H1 (cell line): ENCODE data around the gene SPHK1. TPM values are rescaled to one million over a fixed set of nuclear protein-coding genes. Genes with fewer than 3 reads are reported as not detected.

ENCODE experiments used
- CTCF ChIA-PET: fragments of 300-600 bp; sonication (Branson Sonifier 250); formaldehyde crosslinking; loops from one replicate; lab custom pipeline; 2021; ENCODE audit not compliant: partially characterized antibody; lab: Charles Lee
- POLR2A ChIA-PET: fragments of 300-600 bp; sonication (Branson Sonifier 250); formaldehyde crosslinking; loops from one replicate; lab custom pipeline; 2021; ENCODE audit warnings: inconsistent platforms; ENCODE audit not compliant: partially characterized antibody; lab: Charles Lee
- DNase-seq, 2 experiments: peaks; one replicate each; pipeline versions ENCODE4 v3.0.0 to v3.0.0-alpha.2; 2010 to 2022; ENCODE audit warnings: low spot score in 2 of 2, low read depth in 1 of 2, mixed read lengths in 1 of 2
- FAIRE-seq: peaks from 2 replicates; lab custom pipeline; 2011; peaks lifted over from hg19 to GRCh38; lab: Jason Lieb, UNC
- H2AFZ ChIP-seq: 2 replicates; pipeline ENCODE4 v1.8.1; 2012; ENCODE audit warnings: low read length, inconsistent platforms
- H2AK5ac ChIP-seq: 2 replicates; pipeline ENCODE4 v1.6.1; 2013; ENCODE audit warnings: low read depth, low read length
- H2BK120ac ChIP-seq: replicated peaks from 2 replicates; pipeline ENCODE3; 2013; ENCODE audit warnings: low read depth, low read length, inconsistent platforms
- H2BK12ac ChIP-seq: 2 replicates; pipeline ENCODE4 v1.6.1; 2013; ENCODE audit warnings: low read depth, low read length
- H2BK15ac ChIP-seq: 2 replicates; pipeline ENCODE4 v1.6.1; 2013; ENCODE audit warnings: low read length
- H2BK20ac ChIP-seq: 2 replicates; pipeline ENCODE4 v1.6.1; 2013; ENCODE audit warnings: low read length
- H2BK5ac ChIP-seq: 2 replicates; pipeline ENCODE4 v1.6.1; 2013; ENCODE audit warnings: low read depth, low read length
- H3K14ac ChIP-seq: 2 replicates; pipeline ENCODE4 v1.6.1; 2013; ENCODE audit warnings: inconsistent platforms; ENCODE audit not compliant: insufficient read length
- H3K18ac ChIP-seq: 2 replicates; pipeline ENCODE4 v1.6.1; 2013; ENCODE audit warnings: low read length; ENCODE audit errors: extremely low read depth
- H3K23ac ChIP-seq: 2 replicates; pipeline ENCODE4 v1.6.1; 2013; ENCODE audit warnings: inconsistent platforms; ENCODE audit not compliant: insufficient read length
- H3K23me2 ChIP-seq: 2 replicates; pipeline ENCODE4 v1.6.1; 2013; ENCODE audit warnings: low read depth, low read length
- H3K27ac ChIP-seq: 2 replicates; pipeline ENCODE4 v1.6.1; 2011; ENCODE audit warnings: low read depth, low read length, inconsistent platforms
- H3K27me3 ChIP-seq, 4 experiments: replicated peaks in 1 of 4; 1 replicate in 1 of 4; 2 replicates in 3 of 4; pipeline versions ENCODE4 v1.6.1 to v1.8.1; 2011 to 2013; ENCODE audit warnings: low read length in 3 of 4, mild to moderate bottlenecking in 3 of 4, inconsistent platforms in 2 of 4, mixed read lengths in 2 of 4, moderate library complexity in 1 of 4; ENCODE audit not compliant: control insufficient read depth in 3 of 4, insufficient read depth in 3 of 4; ENCODE audit errors: extremely low read depth in 1 of 4
- H3K36me3 ChIP-seq, 4 experiments: 2 replicates each; pipeline versions ENCODE4 v1.6.1 to v1.8.1; 2011 to 2013; ENCODE audit warnings: mild to moderate bottlenecking in 4 of 4, low read length in 3 of 4, moderate library complexity in 2 of 4, control low read depth in 1 of 4, inconsistent platforms in 1 of 4; ENCODE audit not compliant: insufficient read depth in 4 of 4, control insufficient read depth in 2 of 4
- H3K4ac ChIP-seq: replicated peaks from 2 replicates; pipeline ENCODE3; 2013; ENCODE audit warnings: low read length, low read depth, mixed read lengths, inconsistent platforms; ENCODE audit not compliant: insufficient read length
- H3K4me1 ChIP-seq, 4 experiments: replicated peaks in 1 of 4; 1 replicate in 1 of 4; 2 replicates in 3 of 4; pipeline versions ENCODE4 v1.6.1 to v1.8.1; 2011 to 2013; ENCODE audit warnings: low read length in 3 of 4, inconsistent platforms in 2 of 4, mixed read lengths in 1 of 4; ENCODE audit not compliant: insufficient read depth in 4 of 4, control insufficient read depth in 3 of 4
- H3K4me2 ChIP-seq, 2 experiments: 2 replicates each; pipeline versions ENCODE4 v1.6.1 to v1.8.1; 2011 to 2013; ENCODE audit warnings: low read depth in 2 of 2, low read length in 2 of 2, control low read depth in 1 of 2, inconsistent platforms in 1 of 2, mild to moderate bottlenecking in 1 of 2; ENCODE audit not compliant: insufficient read depth in 1 of 2
- H3K4me3 ChIP-seq, 4 experiments: fragments of 200-600, 300-600 bp in 1 of 4; sonication (generic), shearing (Covaris generic), sonication (Bioruptor Twin) in 1 of 4; 2 replicates each; pipeline versions ENCODE4 v1.5.1 to v1.8.1; 2011 to 2016; ENCODE audit warnings: low read length in 4 of 4, low read depth in 3 of 4, control low read depth in 2 of 4, inconsistent platforms in 2 of 4, mild to moderate bottlenecking in 2 of 4, mixed read lengths in 1 of 4, moderate library complexity in 1 of 4; ENCODE audit not compliant: insufficient read depth in 2 of 4; ENCODE audit errors: extremely low read depth in 1 of 4
- H3K56ac ChIP-seq: replicated peaks from 2 replicates; pipeline ENCODE3; 2013; ENCODE audit warnings: low read depth, mild to moderate bottlenecking, mixed read lengths, low read length, inconsistent platforms; ENCODE audit not compliant: insufficient read length
- H3K79me1 ChIP-seq: 2 replicates; pipeline ENCODE4 v1.6.1; 2013; ENCODE audit warnings: low read depth, low read length, control low read depth
- H3K79me2 ChIP-seq, 2 experiments: 2 replicates each; pipeline versions ENCODE4 v1.6.1 to v1.8.1; 2012 to 2013; ENCODE audit warnings: low read length in 2 of 2, mild to moderate bottlenecking in 2 of 2, inconsistent platforms in 1 of 2; ENCODE audit not compliant: insufficient read depth in 2 of 2, control insufficient read depth in 1 of 2
- H3K9ac ChIP-seq, 4 experiments: replicated peaks in 1 of 4; 1 replicate in 1 of 4; 2 replicates in 3 of 4; pipeline versions ENCODE4 v1.6.1 to v1.8.1; 2011 to 2013; ENCODE audit warnings: low read depth in 3 of 4, low read length in 3 of 4, control low read depth in 2 of 4, mild to moderate bottlenecking in 2 of 4, moderate library complexity in 2 of 4, inconsistent platforms in 1 of 4; ENCODE audit errors: extremely low read depth in 1 of 4
- H3K9me3 ChIP-seq, 2 experiments: 2 replicates each; pipeline versions ENCODE4 v1.6.1 to v1.8.1; 2012 to 2013; ENCODE audit warnings: mild to moderate bottlenecking in 2 of 2, moderate library complexity in 2 of 2, control low read depth in 1 of 2, inconsistent platforms in 1 of 2, low read depth in 1 of 2, low read length in 1 of 2, mixed read lengths in 1 of 2; ENCODE audit not compliant: insufficient read depth in 2 of 2
- H4K20me1 ChIP-seq, 2 experiments: replicated peaks in 1 of 2; 2 replicates each; pipeline versions ENCODE3 to v1.8.1; 2011 to 2013; ENCODE audit warnings: inconsistent platforms in 2 of 2, low read length in 2 of 2, mild to moderate bottlenecking in 1 of 2; ENCODE audit not compliant: insufficient read depth in 2 of 2, control insufficient read depth in 1 of 2
- H4K5ac ChIP-seq: 2 replicates; pipeline ENCODE4 v1.6.1; 2013; ENCODE audit warnings: low read length, low read depth, mixed read lengths, inconsistent platforms; ENCODE audit not compliant: insufficient read length
- H4K8ac ChIP-seq: 2 replicates; pipeline ENCODE4 v1.8.0; 2013; ENCODE audit warnings: mild to moderate bottlenecking, moderate library complexity, low read length, inconsistent platforms; ENCODE audit not compliant: insufficient read depth; ENCODE audit errors: extremely low read depth
- H4K91ac ChIP-seq: replicated peaks from 2 replicates; pipeline ENCODE3; 2013; ENCODE audit warnings: low read length, mixed read lengths, inconsistent platforms; ENCODE audit not compliant: insufficient read length
- ASH2L ChIP-seq: fragments of 200-600, 300-600 bp; sonication (generic); IDR thresholded peaks from one replicate; pipeline ENCODE4 v1.7.1; 2017; ENCODE audit warnings: low read length
- CBX5 ChIP-seq: fragments of 300-800, 300-1000 bp; sonication (generic); IDR thresholded peaks from 2 replicates; pipeline ENCODE4 v1.7.1; 2016; ENCODE audit warnings: antibody characterized with exemption, low read length, low read depth
- CREB1 ChIP-seq: IDR thresholded peaks from 2 replicates; pipeline ENCODE4 v1.6.1; 2012; ENCODE audit warnings: inconsistent platforms
- EZH2 ChIP-seq: fragments of 200-600 bp; sonication (generic); IDR thresholded peaks from 2 replicates; pipeline ENCODE4 v1.7.1; 2012; ENCODE audit warnings: low read depth, mild to moderate bottlenecking, moderate library complexity, low read length, inconsistent platforms; ENCODE audit not compliant: severe bottlenecking
- POLR2A ChIP-seq, 2 experiments: IDR thresholded peaks; 1 replicate in 1 of 2; 2 replicates in 1 of 2; pipeline ENCODE4 v1.6.1; 2011; ENCODE audit warnings: low read depth in 2 of 2, low read length in 2 of 2, mild to moderate bottlenecking in 2 of 2; ENCODE audit errors: control extremely low read depth in 1 of 2
- RAD21 ChIP-seq, 2 experiments: IDR thresholded peaks in 1 of 2; conservative IDR thresholded peaks in 1 of 2; 2 replicates each; pipeline ENCODE4 v1.6.1; 2011; ENCODE audit warnings: low read depth in 2 of 2, low read length in 2 of 2, improper control_type of control experiment in 1 of 2, inconsistent platforms in 1 of 2, mild to moderate bottlenecking in 1 of 2, moderate library complexity in 1 of 2
- TAF1 ChIP-seq: IDR thresholded peaks from 2 replicates; pipeline ENCODE4 v1.6.1; 2011; ENCODE audit warnings: mild to moderate bottlenecking, low read depth, low read length
- WGBS, 2 experiments: shearing (Covaris generic) in 1 of 2; methylation state at CpG; one replicate each; pipeline versions ENCODE4 v1.1.6 to v1.1.7; 2013 to 2015; ENCODE audit warnings: low lambda C conversion rate in 2 of 2, mixed read lengths in 2 of 2, inconsistent platforms in 1 of 2, low coverage in 1 of 2, missing lambda C conversion rate in 1 of 2; ENCODE audit not compliant: insufficient replicate concordance in 2 of 2, insufficient coverage in 1 of 2, insufficient read length in 1 of 2; ENCODE audit errors: extremely low coverage in 1 of 2, missing lambda C conversion rate in 1 of 2; 5-methylcytosine and 5-hydroxymethylcytosine counted together
- polyA plus RNA-seq, 7 experiments: library from polyadenylated mRNA; depleted of rRNA in 3 of 7; stranded (reverse) in 5 of 7; unstranded in 2 of 7; fragments of >200 nt in 5 of 7; fragments of 200-250 nt in 2 of 7; gene quantifications; 1 replicate in 5 of 7; 2 replicates in 1 of 7; 4 replicates in 1 of 7; pipeline versions ENCODE4 v1.2.1 to v1.2.3, GENCODE V29; 2011 to 2013; ENCODE audit warnings: missing spikeins in 2 of 7, mixed read lengths in 2 of 7
- total RNA-seq: library from RNA; stranded (reverse); fragmentation: NEBNext Ultra II Directional; extraction: Animal tissue kit (Norgen Biotek cat#: 25700); gene quantifications from 2 replicates; pipeline ENCODE4 v1.2.1, GENCODE V29; 2021

The SPHK1 gene
- total and polyA plus RNA-seq, 2 of the 8 experiments (the other 6 are each of a cell fraction or from before 2014, with no cell fraction given): 2.4 TPM

GRCh38 chr17:76390003-76390421 is 5.6 kb downstream of the SPHK1 start:
- 78% methylated on average over 11 of the region's 11 CpGs; no CpG with 5 or more reads in 1 of the 2 experiments for WGBS, 2 experiments
- Histone ChIP-seq H3K27ac (peak overlapping the region; percentile 21; the same call in 1 of the 2 replicates), H4K20me1 (peaks cover 0 to 5% of the 10 kb centered on the region in 2 experiments), H4K91ac (peak overlapping the region; percentile 11), H3K4ac (peak overlapping the region; percentile 4), H4K8ac (peak overlapping the region; percentile 35; the same call in 1 of the 2 replicates), H2BK15ac (peak overlapping the region; percentile 81; the same call in 1 of the 2 replicates), H3K4me3 (no peak overlapping the region), H3K23ac (no peak overlapping the region), H3K18ac (no peak overlapping the region; the same call in 1 of the 2 replicates), H2BK20ac (0 out of 2 replicates have a peak overlapping the region, but pooled peaks have one; percentile 48), H3K23me2 (peaks cover under 1% of the 10 kb centered on the region; the same call in 1 of the 2 replicates), H3K79me1 (no peaks in the 10 kb centered on the region; the same call in 1 of the 2 replicates), H2AFZ (no peak overlapping the region), H3K36me3 (peaks cover 4 to 24% (median 14%) of the 10 kb centered on the region in 4 experiments; a peak in 7 of 8 replicates), H3K79me2 (no peaks in the 10 kb centered on the region), H2AK5ac (peak overlapping the region; percentile 87; the same call in 1 of the 2 replicates), H3K4me2 (peak overlapping the region in 1 of 2 experiments; percentile 50; a peak in 1 of 4 replicates), H2BK12ac (peak overlapping the region; percentile 75; the same call in 1 of the 2 replicates), H3K9ac (no peak overlapping the region), H3K14ac (no peak overlapping the region), H3K56ac (peak overlapping the region; percentile 73), H3K27me3 (peaks cover 7 to 22% (median 13%) of the 10 kb centered on the region in 4 experiments; a peak in 6 of 7 replicates), H2BK5ac (peak overlapping the region; percentile 88), H3K4me1 (peaks cover 5 to 24% (median 19%) of the 10 kb centered on the region in 4 experiments), H3K9me3 (no peaks in the 10 kb centered on the region), H2BK120ac (no peak overlapping the region), H4K5ac (no peak overlapping the region)
- ChIA-PET POLR2A (interaction anchor here (0.6 to 0.8 kb wide), 3 partner anchors 8 to 41 kb away, joined by 3 to 4 read pairs (median 3); no protein-coding TSS in a partner anchor), CTCF (interaction anchor here (0.7 to 28.1 kb wide), 10 partner anchors 7 to 196 kb away, joined by 3 to 635 read pairs (median 4); partner anchors contain the start of gene PRPSAP1)
- no peak for FAIRE-seq
- DNase-seq: no peak
- TF ChIP-seq POLR2A (IDR thresholded peaks at IDR 0.05; ENCODE audit: control extremely low read depth in 1 of 2, low read depth in 2 of 2, low read length in 2 of 2): no peak
- TF ChIP-seq ASH2L: no peak
- no peak for TF ChIP-seq CBX5
- TF ChIP-seq TAF1: no peak
- TF ChIP-seq EZH2: no peak
- TF ChIP-seq RAD21 (IDR thresholded peaks at IDR 0.05 in 1 of 2, conservative IDR thresholded peaks at IDR 0.05 in 1 of 2; ENCODE audit: low read depth in 2 of 2, low read length in 2 of 2): no peak
- TF ChIP-seq CREB1: no peak
